B cell (primary cell): ENCODE results near the gene ZNF423.

Experiments
- CTCF ChIP-seq: fragments of 200-600 bp; IDR thresholded peaks from one replicate; pipeline ENCODE4 v1.8.0; 2022; ENCODE audit warnings: antibody characterized with exemption, mild to moderate bottlenecking
- EZH2 ChIP-seq: IDR thresholded peaks from 2 replicates; pipeline ENCODE4 v1.6.1; 2012; ENCODE audit warnings: borderline replicate concordance, low read depth, mild to moderate bottlenecking, moderate library complexity, low read length; ENCODE audit not compliant: insufficient read depth, poor library complexity, severe bottlenecking

GRCh38 chr16:49699841-49700175 is 156.1 kb downstream of the ZNF423 start:
- TF ChIP-seq EZH2 (no peak), CTCF (no peak)
